Smooth muscle cell (in vitro differentiated cells): Measurements from ENCODE around the gene MRM3. TPM values are rescaled to one million over a fixed set of nuclear protein-coding genes. Genes with fewer than 3 reads are reported as not detected.
"Not testable (repeated sequence)": the region's sequence is repeated elsewhere in the genome, so short reads cannot be mapped to it uniquely, and the experiment has no call there.

ENCODE experiments used
- DNase-seq: peaks from one replicate; lab custom pipeline; 2025; ENCODE audit not compliant: unreplicated experiment; lab: John Stamatoyannopoulos, UW
- H2AFZ ChIP-seq: fragments of 200-600 bp; sonication (generic); 2 replicates; pipeline ENCODE4 v1.6.0; 2016; ENCODE audit warnings: antibody characterized with exemption, low read depth, mild to moderate bottlenecking
- H3F3A ChIP-seq: fragments of 200-600 bp; sonication (generic); 2 replicates; pipeline ENCODE4 v1.6.0; 2017; ENCODE audit warnings: antibody characterized with exemption, low read depth
- H3K27ac ChIP-seq: fragments of 200-600 bp; sonication (generic); 2 replicates; pipeline ENCODE4 v1.5.1; 2016; ENCODE audit warnings: low read depth, mild to moderate bottlenecking
- H3K27me3 ChIP-seq: fragments of 200-600 bp; sonication (generic); 2 replicates; pipeline ENCODE4 v1.6.1; 2016; ENCODE audit warnings: low read depth, mild to moderate bottlenecking
- H3K36me3 ChIP-seq: fragments of 200-600 bp; sonication (generic); 2 replicates; pipeline ENCODE4 v1.5.1; 2016; ENCODE audit warnings: low read depth
- H3K4me1 ChIP-seq: fragments of 200-600 bp; sonication (generic); 2 replicates; pipeline ENCODE4 v1.5.1; 2016; ENCODE audit warnings: low read depth
- H3K4me2 ChIP-seq: fragments of 200-600 bp; sonication (generic); 2 replicates; pipeline ENCODE4 v1.6.0; 2016; ENCODE audit warnings: mild to moderate bottlenecking
- H3K4me3 ChIP-seq: fragments of 200-600 bp; sonication (generic); 2 replicates; pipeline ENCODE4 v1.5.1; 2016; ENCODE audit warnings: mild to moderate bottlenecking
- H3K79me2 ChIP-seq: fragments of 200-600 bp; sonication (generic); 2 replicates; pipeline ENCODE4 v1.6.0; 2016; ENCODE audit warnings: low read depth, mild to moderate bottlenecking
- H3K9ac ChIP-seq: fragments of 200-600 bp; sonication (generic); 2 replicates; pipeline ENCODE4 v1.6.0; 2016; ENCODE audit warnings: low read depth
- H3K9me3 ChIP-seq: fragments of 200-600 bp; sonication (generic); replicated peaks from 2 replicates; pipeline ENCODE4 v1.5.1; 2016; ENCODE audit warnings: low read depth
- H4K20me1 ChIP-seq: fragments of 200-600 bp; sonication (generic); 2 replicates; pipeline ENCODE4 v1.6.0; 2016; ENCODE audit warnings: low read depth
- WGBS: methylation state at CpG from one replicate; pipeline ENCODE4 v1.1.7; 2016; ENCODE audit warnings: low lambda C conversion rate; 5-methylcytosine and 5-hydroxymethylcytosine counted together
- polyA plus RNA-seq: library from polyadenylated mRNA; unstranded; fragments of >200 nt; fragmentation: Nextera tagmentation; extraction: Ambion mirVana; gene quantifications from 2 replicates; pipeline ENCODE4 v1.2.1, GENCODE V29; 2016
- total RNA-seq: library from RNA; depleted of rRNA; stranded (reverse); fragments of >200 nt; gene quantifications from 2 replicates; pipeline ENCODE4 v1.2.3, GENCODE V29; 2014
- TF ChIP-seq, protein P1 (sequence below): fragments of 200-600 bp; sonication (generic); IDR thresholded peaks from 2 replicates; pipeline ENCODE4 v1.5.1; 2017; ENCODE audit warnings: borderline replicate concordance, mild to moderate bottlenecking, antibody characterized with exemption; ENCODE audit not compliant: insufficient read depth, poor library complexity, severe bottlenecking

The MRM3 gene
- total and polyA plus RNA-seq, 2 experiments from 2014 or later = 8.7 to 12.8 TPM

DNA sequence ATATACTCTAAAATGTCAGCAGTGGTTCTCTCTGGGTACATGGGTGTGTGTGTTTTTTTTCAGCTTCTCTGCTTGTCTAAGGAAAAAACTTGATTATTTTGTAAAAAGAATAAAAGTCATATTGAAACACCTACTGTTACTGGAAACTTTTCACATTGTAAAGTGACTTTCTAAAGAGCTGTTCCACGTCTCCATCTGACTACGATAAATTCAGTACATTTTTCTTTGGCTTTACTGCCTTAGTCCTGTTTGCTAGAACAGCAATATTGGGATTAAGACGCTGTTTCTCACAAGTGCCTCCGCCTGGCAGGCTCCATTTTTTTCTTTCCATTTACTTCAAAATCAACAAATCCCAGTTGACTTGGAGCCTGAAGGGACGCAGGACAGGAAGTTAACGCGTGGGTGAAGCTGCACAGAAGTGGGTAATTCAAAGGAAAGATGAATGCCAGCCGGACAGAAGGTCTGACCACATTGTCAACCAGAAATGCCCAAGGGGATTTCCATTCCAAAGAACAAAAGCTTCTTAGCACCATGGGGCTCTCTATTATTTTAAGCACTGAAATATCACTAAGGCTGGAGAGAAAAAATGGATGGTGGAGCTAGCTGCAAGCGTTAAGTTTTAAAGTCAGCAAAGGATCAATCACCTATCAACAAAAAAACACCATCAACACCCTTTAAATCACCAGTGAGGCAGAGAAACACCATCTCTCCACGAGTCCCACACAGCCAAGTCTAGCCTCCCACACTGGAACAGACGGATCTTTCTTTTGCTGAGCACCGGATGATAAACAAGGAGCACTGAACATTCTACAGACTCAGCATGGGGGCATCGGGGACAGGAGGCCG, 8.5 kb upstream of the MRM3 start:
- H3K4me1 ChIP-seq = peaks cover 15% of the 10 kb centered on the region
- H3K27ac ChIP-seq = peak overlapping the region; percentile 64
- peaks cover 35% of the 10 kb centered on the region for H3K36me3 ChIP-seq
- peaks cover 4% of the 10 kb centered on the region for H4K20me1 ChIP-seq
- H3K79me2 ChIP-seq = peaks cover 3% of the 10 kb centered on the region
- no peak overlapping the region for H3K9ac ChIP-seq
- 38% methylated on average over 14 of the region's 14 CpGs for WGBS
- peak overlapping the region; percentile 12 for H3K4me2 ChIP-seq
- no peaks in the 10 kb centered on the region for H3K9me3 ChIP-seq
- DNase-seq = no peak
- H3K27me3 ChIP-seq = no peaks in the 10 kb centered on the region
- no peak overlapping the region for H2AFZ ChIP-seq
- no peak overlapping the region for H3K4me3 ChIP-seq
- peaks cover 8% of the 10 kb centered on the region for H3F3A ChIP-seq
- TF ChIP-seq, protein P1, sequence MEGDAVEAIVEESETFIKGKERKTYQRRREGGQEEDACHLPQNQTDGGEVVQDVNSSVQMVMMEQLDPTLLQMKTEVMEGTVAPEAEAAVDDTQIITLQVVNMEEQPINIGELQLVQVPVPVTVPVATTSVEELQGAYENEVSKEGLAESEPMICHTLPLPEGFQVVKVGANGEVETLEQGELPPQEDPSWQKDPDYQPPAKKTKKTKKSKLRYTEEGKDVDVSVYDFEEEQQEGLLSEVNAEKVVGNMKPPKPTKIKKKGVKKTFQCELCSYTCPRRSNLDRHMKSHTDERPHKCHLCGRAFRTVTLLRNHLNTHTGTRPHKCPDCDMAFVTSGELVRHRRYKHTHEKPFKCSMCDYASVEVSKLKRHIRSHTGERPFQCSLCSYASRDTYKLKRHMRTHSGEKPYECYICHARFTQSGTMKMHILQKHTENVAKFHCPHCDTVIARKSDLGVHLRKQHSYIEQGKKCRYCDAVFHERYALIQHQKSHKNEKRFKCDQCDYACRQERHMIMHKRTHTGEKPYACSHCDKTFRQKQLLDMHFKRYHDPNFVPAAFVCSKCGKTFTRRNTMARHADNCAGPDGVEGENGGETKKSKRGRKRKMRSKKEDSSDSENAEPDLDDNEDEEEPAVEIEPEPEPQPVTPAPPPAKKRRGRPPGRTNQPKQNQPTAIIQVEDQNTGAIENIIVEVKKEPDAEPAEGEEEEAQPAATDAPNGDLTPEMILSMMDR = no peak

DNA sequence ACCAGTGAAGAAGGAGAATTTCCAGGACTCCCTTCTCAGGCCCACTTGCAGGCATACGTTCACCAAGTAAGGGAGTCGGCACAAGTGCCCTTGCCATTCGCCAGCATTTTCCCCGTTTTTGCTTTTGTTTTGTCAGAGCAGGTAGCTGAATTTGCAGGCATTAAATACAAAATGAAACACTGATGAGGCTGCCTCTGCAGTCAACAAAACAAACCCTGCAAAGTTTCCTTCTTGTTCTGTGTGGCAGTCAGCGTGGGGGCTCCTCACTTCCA, 7.9 kb upstream of the MRM3 start:
- peaks cover 35% of the 10 kb centered on the region for H3K36me3 ChIP-seq
- H2AFZ ChIP-seq = no peak overlapping the region

DNA sequence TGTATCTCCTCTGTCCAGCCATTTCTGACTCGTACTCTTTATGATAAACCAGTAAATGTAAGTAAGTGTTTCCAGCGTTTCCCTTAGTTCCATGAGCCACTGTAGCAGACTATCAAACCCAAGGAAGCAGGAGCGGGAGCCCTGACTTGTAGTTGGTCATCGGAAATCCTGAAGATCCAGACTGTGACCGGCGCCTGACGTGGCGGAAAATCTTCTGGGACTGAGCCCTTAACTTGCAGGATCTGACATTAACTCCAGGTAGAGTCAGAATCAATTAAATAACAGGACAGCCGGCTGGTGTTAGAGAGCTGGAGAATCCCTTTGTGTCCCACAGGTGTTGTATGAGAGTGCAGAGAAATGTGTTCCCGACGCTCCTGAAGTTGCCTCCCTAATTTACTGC, 4.1 kb upstream of the MRM3 start:
- no peaks in the 10 kb centered on the region for H3K9me3 ChIP-seq
- no peak overlapping the region for H2AFZ ChIP-seq
- peaks cover 8% of the 10 kb centered on the region for H3F3A ChIP-seq
- no peaks in the 10 kb centered on the region for H3K27me3 ChIP-seq
- H3K4me3 ChIP-seq = no peak overlapping the region
- H3K36me3 ChIP-seq = peaks cover 13% of the 10 kb centered on the region
- DNase-seq = no peak
- H3K79me2 ChIP-seq = peaks cover 37% of the 10 kb centered on the region
- 94% methylated on average over 11 of the region's 11 CpGs for WGBS
- TF ChIP-seq, protein P1 = no peak
- peaks cover 5% of the 10 kb centered on the region for H4K20me1 ChIP-seq
- no peak overlapping the region for H3K4me2 ChIP-seq
- no peak overlapping the region for H3K27ac ChIP-seq
- peaks cover 21% of the 10 kb centered on the region for H3K4me1 ChIP-seq
- H3K9ac ChIP-seq = no peak overlapping the region

More for the DNA sequence above, 7.9 kb upstream of the MRM3 start:
- WGBS = 88% methylated on average over 5 of the region's 5 CpGs
- Histone ChIP-seq H3K4me3 (no peak overlapping the region), H3K4me2 (peak overlapping the region; percentile 12), H3K27ac (peak overlapping the region; percentile 64), H3F3A (peaks cover 8% of the 10 kb centered on the region), H3K4me1 (peaks cover 15% of the 10 kb centered on the region), H3K79me2 (peaks cover 5% of the 10 kb centered on the region), H4K20me1 (peaks cover 5% of the 10 kb centered on the region), H3K27me3 (no peaks in the 10 kb centered on the region), H3K9me3 (no peaks in the 10 kb centered on the region), H3K9ac (no peak overlapping the region)
- no peak for DNase-seq
- TF ChIP-seq, protein P1 = no peak

DNA sequence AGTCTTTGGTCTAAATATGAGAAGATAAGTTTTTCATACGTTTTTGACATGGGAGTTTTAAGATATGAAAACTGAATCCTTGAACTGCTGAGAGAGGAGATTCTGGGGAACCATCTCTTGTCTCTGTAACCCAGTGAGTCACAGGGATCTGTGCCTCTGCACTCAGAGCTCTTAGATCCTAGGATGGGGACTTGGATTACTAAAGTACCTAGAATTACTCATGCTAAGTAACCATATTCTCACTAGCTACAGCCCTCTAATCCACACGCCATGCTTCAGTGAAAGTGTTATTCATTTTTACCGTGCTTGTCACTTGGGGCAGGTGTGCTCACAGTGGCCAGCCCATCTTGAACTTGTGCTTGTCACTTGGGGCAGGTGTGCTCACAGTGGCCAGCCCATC, 2.0 kb downstream of the MRM3 start:
- no peaks in the 10 kb centered on the region for H3K9me3 ChIP-seq
- no peaks in the 10 kb centered on the region for H3K27me3 ChIP-seq
- TF ChIP-seq, protein P1 = no peak
- H3K4me1 ChIP-seq = peaks cover 18% of the 10 kb centered on the region
- H3K27ac ChIP-seq = no peak overlapping the region
- WGBS = 81% methylated on average over 3 of the region's 3 CpGs
- H4K20me1 ChIP-seq = no peaks in the 10 kb centered on the region
- no peaks in the 10 kb centered on the region for H3F3A ChIP-seq
- H3K4me2 ChIP-seq = no peak overlapping the region
- H3K36me3 ChIP-seq = no peaks in the 10 kb centered on the region
- H3K9ac ChIP-seq = no peak overlapping the region
- H3K79me2 ChIP-seq = peaks cover 52% of the 10 kb centered on the region
- DNase-seq = no peak
- H2AFZ ChIP-seq = no peak overlapping the region
- no peak overlapping the region for H3K4me3 ChIP-seq

DNA sequence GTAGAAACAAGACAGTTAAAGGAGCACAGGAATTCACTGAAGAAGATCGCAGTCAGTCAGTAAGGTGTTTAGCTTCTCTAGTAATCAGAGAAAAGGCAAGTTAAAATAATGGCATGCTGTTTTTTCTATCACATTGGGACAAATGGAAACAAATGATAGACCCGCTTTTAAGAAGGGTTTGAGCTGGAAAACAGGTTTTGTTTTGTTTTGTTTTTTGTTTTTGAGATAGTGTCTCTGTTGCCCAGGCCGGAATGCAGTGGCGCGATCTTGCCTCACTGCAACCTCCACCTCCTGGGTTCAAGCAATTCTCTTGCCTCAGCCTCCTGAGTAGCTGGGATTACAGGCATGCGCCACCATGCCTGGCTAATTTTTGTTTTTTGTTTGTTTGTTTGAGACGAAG, 3.7 kb downstream of the MRM3 start:
- not testable (repeated sequence) for H4K20me1 ChIP-seq, H3F3A ChIP-seq, H2AFZ ChIP-seq, H3K4me3 ChIP-seq, DNase-seq, H3K27ac ChIP-seq, H3K36me3 ChIP-seq, H3K27me3 ChIP-seq, H3K9me3 ChIP-seq, H3K9ac ChIP-seq, H3K4me2 ChIP-seq
- WGBS = 84% methylated on average over 7 of the region's 7 CpGs
- Histone ChIP-seq H3K4me1 (peaks cover 18% of the 10 kb centered on the region), H3K79me2 (peaks cover 41% of the 10 kb centered on the region)
